H9 (cell line): ENCODE results near the gene FAM193A. TPM values are rescaled to one million over a fixed set of nuclear protein-coding genes. Genes with fewer than 3 reads are reported as not detected.
"Not testable (repeated sequence)": the region's sequence is repeated elsewhere in the genome, so short reads cannot be mapped to it uniquely, and the experiment has no call there.

Source experiments
- DNase-seq: peaks from one replicate; pipeline ENCODE4 v3.0.0-alpha.2; 2017
- H2AFZ ChIP-seq: one replicate; pipeline ENCODE4 v1.6.1; 2013; ENCODE audit warnings: mild to moderate bottlenecking, low read length, control low read depth, moderate library complexity
- H2AK5ac ChIP-seq: 2 replicates; pipeline ENCODE4 v1.6.1; 2013; ENCODE audit warnings: low read length, control low read depth, mixed read lengths; ENCODE audit not compliant: insufficient read length
- H2BK120ac ChIP-seq: one replicate; pipeline ENCODE4 v1.6.1; 2013; ENCODE audit warnings: low read depth, mild to moderate bottlenecking, low read length, control low read depth, inconsistent platforms; ENCODE audit not compliant: poor library complexity, severe bottlenecking
- H2BK12ac ChIP-seq: 2 replicates; pipeline ENCODE4 v1.6.1; 2013; ENCODE audit warnings: low read length, control low read depth, mixed read lengths, low read depth; ENCODE audit not compliant: insufficient read length
- H2BK15ac ChIP-seq: 2 replicates; pipeline ENCODE4 v1.6.1; 2013; ENCODE audit warnings: low read depth, low read length, control low read depth
- H2BK20ac ChIP-seq: one replicate; pipeline ENCODE4 v1.6.1; 2013; ENCODE audit warnings: low read depth, mild to moderate bottlenecking, low read length, control low read depth, inconsistent platforms; ENCODE audit not compliant: poor library complexity, severe bottlenecking
- H2BK5ac ChIP-seq: 2 replicates; pipeline ENCODE4 v1.6.1; 2013; ENCODE audit warnings: low read length, control low read depth, mixed read lengths; ENCODE audit not compliant: insufficient read length
- H3K14ac ChIP-seq: 2 replicates; pipeline ENCODE4 v1.6.1; 2013; ENCODE audit warnings: low read length, control low read depth; ENCODE audit not compliant: insufficient read depth
- H3K18ac ChIP-seq: 2 replicates; pipeline ENCODE4 v1.6.1; 2013; ENCODE audit warnings: low read depth, mild to moderate bottlenecking, mixed read lengths, low read length, control low read depth; ENCODE audit not compliant: insufficient read length
- H3K23ac ChIP-seq: 2 replicates; pipeline ENCODE4 v1.6.1; 2013; ENCODE audit warnings: low read length, control low read depth, mixed read lengths, low read depth; ENCODE audit not compliant: insufficient read length
- H3K23me2 ChIP-seq: 2 replicates; pipeline ENCODE4 v1.6.1; 2013; ENCODE audit warnings: low read depth, mild to moderate bottlenecking, mixed read lengths, low read length, control low read depth; ENCODE audit not compliant: insufficient read length, poor library complexity, severe bottlenecking
- H3K27ac ChIP-seq: 2 replicates; pipeline ENCODE4 v1.5.1; 2013; ENCODE audit warnings: low read length, control low read depth, mixed read lengths, low read depth; ENCODE audit not compliant: insufficient read length
- H3K27me3 ChIP-seq: 2 replicates; pipeline ENCODE4 v1.6.1; 2013; ENCODE audit warnings: low read length, control low read depth, inconsistent platforms; ENCODE audit not compliant: insufficient read depth
- H3K4ac ChIP-seq: 2 replicates; pipeline ENCODE4 v1.6.1; 2013; ENCODE audit warnings: low read depth, mild to moderate bottlenecking, control low read depth, inconsistent platforms, low read length, moderate library complexity
- H3K4me1 ChIP-seq: 2 replicates; pipeline ENCODE4 v1.6.1; 2013; ENCODE audit warnings: low read length, control low read depth, inconsistent platforms; ENCODE audit not compliant: insufficient read depth
- H3K4me2 ChIP-seq: 2 replicates; pipeline ENCODE4 v1.6.1; 2013; ENCODE audit warnings: low read length, control low read depth, mixed read lengths; ENCODE audit not compliant: insufficient read length, insufficient read depth
- H3K56ac ChIP-seq: 2 replicates; pipeline ENCODE4 v1.6.1; 2013; ENCODE audit warnings: low read depth, mild to moderate bottlenecking, mixed read lengths, low read length, control low read depth; ENCODE audit not compliant: insufficient read length
- H3K79me1 ChIP-seq: 2 replicates; pipeline ENCODE4 v1.6.1; 2013; ENCODE audit warnings: low read depth, mild to moderate bottlenecking, moderate library complexity, low read length, control low read depth, inconsistent platforms; ENCODE audit not compliant: insufficient read depth, poor library complexity, severe bottlenecking
- H3K79me2 ChIP-seq: 2 replicates; pipeline ENCODE4 v1.6.1; 2013; ENCODE audit warnings: low read length, control low read depth, inconsistent platforms; ENCODE audit not compliant: insufficient read depth
- H3K9ac ChIP-seq: 2 replicates; pipeline ENCODE4 v1.6.1; 2013; ENCODE audit warnings: low read length, control low read depth, mixed read lengths; ENCODE audit not compliant: insufficient read length; ENCODE audit errors: extremely low read depth
- H3K9me3 ChIP-seq: one replicate; pipeline ENCODE4 v1.6.1; 2013; ENCODE audit warnings: low read depth, low read length, inconsistent platforms; ENCODE audit not compliant: control insufficient read depth
- H3T11ph ChIP-seq: one replicate; pipeline ENCODE4 v1.6.1; 2013; ENCODE audit warnings: mild to moderate bottlenecking, low read length, control low read depth, inconsistent platforms
- H4K20me1 ChIP-seq: one replicate; pipeline ENCODE4 v1.6.1; 2013; ENCODE audit not compliant: control insufficient read depth, insufficient read length, insufficient read depth
- H4K5ac ChIP-seq: 2 replicates; pipeline ENCODE4 v1.6.1; 2013; ENCODE audit warnings: low read depth, mild to moderate bottlenecking, mixed read lengths, low read length, control low read depth; ENCODE audit not compliant: insufficient read length
- H4K8ac ChIP-seq: replicated peaks from 2 replicates; pipeline ENCODE4 v1.6.1; 2013; ENCODE audit warnings: low read length, control low read depth, mixed read lengths, low read depth; ENCODE audit not compliant: insufficient read length
- H4K91ac ChIP-seq: 2 replicates; pipeline ENCODE4 v1.6.1; 2013; ENCODE audit warnings: low read depth, mild to moderate bottlenecking, moderate library complexity, mixed read lengths, low read length, control low read depth; ENCODE audit not compliant: insufficient read length
- H3K27ac Mint-ChIP-seq, 3 experiments: 2 replicates in 2 of 3; 3 replicates in 1 of 3; pipeline ENCODE4 v1.8.0; 2020 to 2021; ENCODE audit warnings: mixed read lengths in 3 of 3, mild to moderate bottlenecking in 1 of 3, moderate library complexity in 1 of 3
- H3K27me3 Mint-ChIP-seq: 2 replicates; pipeline ENCODE4 v1.8.0; 2021; ENCODE audit warnings: low read depth, mild to moderate bottlenecking, moderate library complexity, mixed read lengths
- H3K36me3 Mint-ChIP-seq, 3 experiments: 2 replicates in 2 of 3; 3 replicates in 1 of 3; pipeline ENCODE4 v1.8.0; 2020 to 2021; ENCODE audit warnings: low read depth in 3 of 3, mixed read lengths in 3 of 3; ENCODE audit not compliant: insufficient read depth in 1 of 3
- H3K4me1 Mint-ChIP-seq, 2 experiments: 2 replicates each; pipeline ENCODE4 v1.8.0; 2020; ENCODE audit warnings: mixed read lengths in 2 of 2
- H3K4me3 Mint-ChIP-seq, 2 experiments: 2 replicates in 1 of 2; 3 replicates in 1 of 2; pipeline ENCODE4 v1.8.0; 2020 to 2021; ENCODE audit warnings: mild to moderate bottlenecking in 2 of 2, mixed read lengths in 2 of 2, moderate library complexity in 1 of 2
- H3K9me3 Mint-ChIP-seq, 2 experiments: 2 replicates in 1 of 2; 3 replicates in 1 of 2; pipeline ENCODE4 v1.8.0; 2020; ENCODE audit warnings: mild to moderate bottlenecking in 2 of 2, mixed read lengths in 2 of 2, moderate library complexity in 1 of 2
- CTCF ChIP-seq: fragments of 200-600 bp; sonication (generic); conservative IDR thresholded peaks from 3 replicates; pipeline ENCODE4 v1.8.0; 2021; ENCODE audit warnings: antibody characterized with exemption, mild to moderate bottlenecking
- WGBS: extraction: QIAGEN DNeasy Blood & Tissue Kit; methylation state at CpG from one replicate; pipeline ENCODE4 v1.1.7; 2013; ENCODE audit warnings: missing lambda C conversion rate, low lambda C conversion rate, mixed read lengths; ENCODE audit not compliant: insufficient read length; ENCODE audit errors: extremely low coverage; 5-methylcytosine and 5-hydroxymethylcytosine counted together
- total RNA-seq: library from RNA; stranded (reverse); gene quantifications from 2 replicates; pipeline ENCODE4 v1.2.1, GENCODE V29; 2021

Gene FAM193A
- total RNA-seq, 1 experiment from 2014 or later: 36.9 TPM

- WGBS: no CpG with 5 or more reads among the region's 15 CpGs
- Histone ChIP-seq H3K4me2 (no peak overlapping the region), H3K27ac (no peak overlapping the region), H4K20me1 (no peaks in the 10 kb centered on the region), H3K79me1 (peaks cover 7% of the 10 kb centered on the region), H3K14ac (no peak overlapping the region), H2AFZ (no peak overlapping the region), H2BK20ac (no peak overlapping the region), H4K5ac (no peak overlapping the region), H2BK15ac (no peak overlapping the region), H2BK5ac (no peak overlapping the region), H3K4ac (no peak overlapping the region), H3K23me2 (no peaks in the 10 kb centered on the region), H3K79me2 (no peaks in the 10 kb centered on the region), H3K23ac (no peak overlapping the region), H2AK5ac (no peak overlapping the region), H3K9ac (no peak overlapping the region), H4K91ac (no peak overlapping the region), H3K56ac (no peak overlapping the region), H3K4me1 (no peaks in the 10 kb centered on the region), H3K27me3 (no peaks in the 10 kb centered on the region), H3K9me3 (no peaks in the 10 kb centered on the region), H2BK12ac (no peak overlapping the region), H4K8ac (no peak overlapping the region), H2BK120ac (no peak overlapping the region), H3K18ac (no peak overlapping the region), H3T11ph (no peak overlapping the region)
- no peak for TF ChIP-seq CTCF
- no peaks in the 10 kb centered on the region for H3K27me3 Mint-ChIP-seq
- H3K9me3 Mint-ChIP-seq: no peaks in the 10 kb centered on the region; a peak in 1 of 5 replicates
- H3K36me3 Mint-ChIP-seq: peaks cover 60 to 74% (median 65%) of the 10 kb centered on the region in 3 experiments; a peak in 6 of 7 replicates
- DNase-seq: no peak
- H3K27ac Mint-ChIP-seq: peak overlapping the region in 1 of 3 experiments; percentile 53; a peak in 2 of 7 replicates
- H3K4me1 Mint-ChIP-seq: no peaks in the 10 kb centered on the region; a peak in 1 of 4 replicates
- H3K4me3 Mint-ChIP-seq: no peak overlapping the region
These were observed 23.9 kb upstream of the FAM193A start for GRCh38 chr4:2512396-2513135.

- not testable (repeated sequence) for H3K9me3 Mint-ChIP-seq, H3K27me3 Mint-ChIP-seq
- H3K36me3 Mint-ChIP-seq: peaks cover 52 to 69% (median 56%) of the 10 kb centered on the region in 3 experiments; a peak in 6 of 7 replicates
These were observed 22.3 kb upstream of the FAM193A start for GRCh38 chr4:2514193-2514592.

More at GRCh38 chr4:2514193-2514592, 22.3 kb upstream of the FAM193A start:
- not testable (repeated sequence) for H2BK12ac ChIP-seq, H3K27me3 ChIP-seq, H2BK5ac ChIP-seq, H4K20me1 ChIP-seq, H3K9ac ChIP-seq, H3K27ac ChIP-seq, H3T11ph ChIP-seq, H3K9me3 ChIP-seq, H2BK15ac ChIP-seq, H3K23ac ChIP-seq, H2AFZ ChIP-seq, H3K23me2 ChIP-seq, H2BK20ac ChIP-seq, H4K8ac ChIP-seq, H3K79me1 ChIP-seq, H3K4me3 Mint-ChIP-seq, H3K18ac ChIP-seq, H3K4me1 Mint-ChIP-seq, H3K56ac ChIP-seq, H3K4ac ChIP-seq, H2BK120ac ChIP-seq, H2AK5ac ChIP-seq, H3K79me2 ChIP-seq, H3K4me1 ChIP-seq, H3K27ac Mint-ChIP-seq, H4K91ac ChIP-seq, H4K5ac ChIP-seq, H3K14ac ChIP-seq, DNase-seq, H3K4me2 ChIP-seq
- WGBS: no CpG with 5 or more reads among the region's 9 CpGs
